ENCODE measurements around the gene AFF3. TPM values are rescaled to one million over a fixed set of nuclear protein-coding genes. Genes with fewer than 3 reads are reported as not detected.

Gene AFF3
- total and polyA plus RNA-seq, 2 of the 8 experiments (the other 6 are each of a cell fraction or from before 2014, with no cell fraction given) = 0.27 to 3.0 TPM

- H4K20me1 ChIP-seq (replicated peaks in 1 of 2; ENCODE audit: control insufficient read depth in 1 of 2, insufficient read depth in 2 of 2, low read length in 2 of 2) = no peaks in the 10 kb centered on the region
- no peak overlapping the region for H2BK15ac ChIP-seq (ENCODE audit: low read length)
- ChIA-PET CTCF (ENCODE audit: partially characterized antibody) (interaction anchor here (1.6 kb wide), 1 partner anchor 13 kb away, joined by 5 read pairs; no protein-coding TSS in a partner anchor), POLR2A (ENCODE audit: partially characterized antibody) (no interaction called here)
- no peak overlapping the region for H3K14ac ChIP-seq (ENCODE audit: insufficient read length)
- no peak overlapping the region for H2BK5ac ChIP-seq (ENCODE audit: low read depth, low read length)
- no peak overlapping the region for H2AFZ ChIP-seq (ENCODE audit: low read length)
- H2BK20ac ChIP-seq (ENCODE audit: low read length) = no peak overlapping the region
- H3K18ac ChIP-seq (ENCODE audit: extremely low read depth, low read length) = no peak overlapping the region
- H3K23ac ChIP-seq (ENCODE audit: insufficient read length) = no peak overlapping the region
- no peak overlapping the region for H2BK12ac ChIP-seq (ENCODE audit: low read depth, low read length)
- H3K56ac ChIP-seq (replicated peaks; ENCODE audit: insufficient read length, low read depth, low read length) = no peak overlapping the region
- no peaks in the 10 kb centered on the region for H3K36me3 ChIP-seq (ENCODE audit: control insufficient read depth in 2 of 4, insufficient read depth in 4 of 4, low read length in 3 of 4)
- no peak overlapping the region for H4K91ac ChIP-seq (replicated peaks; ENCODE audit: insufficient read length, low read length)
- H2AK5ac ChIP-seq (ENCODE audit: low read depth, low read length) = no peak overlapping the region
- DNase-seq (ENCODE audit: low read depth in 1 of 2, low spot score in 2 of 2) (no peak), FAIRE-seq (no peak)
- H3K9me3 ChIP-seq (ENCODE audit: insufficient read depth in 2 of 2, low read depth in 1 of 2, low read length in 1 of 2) = no peaks in the 10 kb centered on the region
- no peak overlapping the region for H3K4me3 ChIP-seq (ENCODE audit: extremely low read depth in 1 of 4, insufficient read depth in 2 of 4, low read depth in 3 of 4, low read length in 4 of 4)
- H3K79me2 ChIP-seq (ENCODE audit: control insufficient read depth in 1 of 2, insufficient read depth in 2 of 2, low read length in 2 of 2) = no peaks in the 10 kb centered on the region
- H3K27me3 ChIP-seq (replicated peaks in 1 of 4; ENCODE audit: control insufficient read depth in 3 of 4, extremely low read depth in 1 of 4, insufficient read depth in 3 of 4, low read length in 3 of 4) = no peaks in the 10 kb centered on the region
- no peak overlapping the region for H3K4ac ChIP-seq (replicated peaks; ENCODE audit: insufficient read length, low read depth, low read length)
- H3K23me2 ChIP-seq (ENCODE audit: low read depth, low read length) = no peaks in the 10 kb centered on the region
- no peak overlapping the region for H3K4me2 ChIP-seq (ENCODE audit: insufficient read depth in 1 of 2, low read depth in 2 of 2, low read length in 2 of 2)
- no peak overlapping the region for H3K9ac ChIP-seq (replicated peaks in 1 of 4; ENCODE audit: extremely low read depth in 1 of 4, low read depth in 3 of 4, low read length in 3 of 4)
- no peak overlapping the region for H3K27ac ChIP-seq (ENCODE audit: low read depth, low read length)
- no peaks in the 10 kb centered on the region for H3K79me1 ChIP-seq (ENCODE audit: low read depth, low read length)
- WGBS, 2 experiments (ENCODE audit: extremely low coverage in 1 of 2, insufficient coverage in 1 of 2, insufficient read length in 1 of 2, insufficient replicate concordance in 2 of 2, low coverage in 1 of 2, low lambda C conversion rate in 2 of 2, missing lambda C conversion rate in 1 of 2) = 87% methylated on average over 10 of the region's 11 CpGs; no CpG with 5 or more reads in 1 of the 2 experiments
- no peak overlapping the region for H2BK120ac ChIP-seq (replicated peaks; ENCODE audit: low read depth, low read length)
- TF ChIP-seq MAX (IDR thresholded peaks at IDR 0.05) (no peak), SIN3A (conservative IDR thresholded peaks at IDR 0.05 in 1 of 2, IDR thresholded peaks at IDR 0.05 in 1 of 2; ENCODE audit: low read depth in 1 of 2, low read length in 2 of 2) (no peak), RAD21 (IDR thresholded peaks at IDR 0.05 in 1 of 2, conservative IDR thresholded peaks at IDR 0.05 in 1 of 2; ENCODE audit: low read depth in 2 of 2, low read length in 2 of 2) (no peak), GABPA (IDR thresholded peaks at IDR 0.05; ENCODE audit: borderline replicate concordance, insufficient read depth, low read length) (no peak), CHD1 (IDR thresholded peaks at IDR 0.05; ENCODE audit: low read depth, low read length) (no peak), TAF1 (IDR thresholded peaks at IDR 0.05; ENCODE audit: low read depth, low read length) (no peak)
- no peak overlapping the region; the same call in 1 of the 2 replicates for H4K8ac ChIP-seq (ENCODE audit: extremely low read depth, insufficient read depth, low read length)
- H3K4me1 ChIP-seq (replicated peaks in 1 of 4; ENCODE audit: control insufficient read depth in 3 of 4, insufficient read depth in 4 of 4, low read length in 3 of 4) = no peaks in the 10 kb centered on the region
- H4K5ac ChIP-seq (ENCODE audit: insufficient read length, low read depth, low read length) = no peak overlapping the region
Measured at GRCh38 chr2:99867770-99868169, 274.6 kb downstream of the AFF3 start.
